KMS-11 (cell line): ENCODE data around the gene IGSF10.

Experiments
- H2AFZ ChIP-seq: fragments of 200-600 bp; sonication (generic); 2 replicates; pipeline ENCODE4 v1.6.1; 2016; ENCODE audit warnings: antibody characterized with exemption, mixed run types, low read depth
- H3K27ac ChIP-seq: fragments of 200-600 bp; sonication (generic); 2 replicates; pipeline ENCODE4 v1.6.1; 2016; ENCODE audit warnings: mild to moderate bottlenecking, mixed run types
- H3K27me3 ChIP-seq: fragments of 200-600 bp; sonication (generic); 2 replicates; pipeline ENCODE4 v1.6.1; 2017; ENCODE audit warnings: mild to moderate bottlenecking, low read depth, mixed run types, moderate library complexity; ENCODE audit not compliant: insufficient read depth
- H3K36me3 ChIP-seq: fragments of 200-600 bp; sonication (generic); 2 replicates; pipeline ENCODE4 v1.6.1; 2017; ENCODE audit warnings: mild to moderate bottlenecking, mixed run types; ENCODE audit not compliant: insufficient read depth
- H3K4me1 ChIP-seq: fragments of 200-600 bp; sonication (generic); 2 replicates; pipeline ENCODE4 v1.6.1; 2016; ENCODE audit warnings: mild to moderate bottlenecking, low read depth, mixed run types; ENCODE audit not compliant: poor library complexity, severe bottlenecking
- H3K4me2 ChIP-seq: fragments of 200-600 bp; sonication (generic); 2 replicates; pipeline ENCODE4 v1.7.0; 2016; ENCODE audit warnings: mild to moderate bottlenecking, mixed run types
- H3K4me3 ChIP-seq: fragments of 200-600 bp; sonication (generic); IDR thresholded peaks from 2 replicates; pipeline ENCODE4 v1.6.1; 2017; ENCODE audit warnings: low read depth, low read length, mixed read lengths; ENCODE audit not compliant: insufficient read depth
- H3K79me2 ChIP-seq: fragments of 200-600 bp; sonication (generic); 2 replicates; pipeline ENCODE4 v1.6.1; 2016; ENCODE audit warnings: low read depth, mixed run types; ENCODE audit not compliant: insufficient read depth
- H3K9ac ChIP-seq: fragments of 200-600 bp; sonication (generic); 2 replicates; pipeline ENCODE4 v1.6.1; 2016; ENCODE audit warnings: mild to moderate bottlenecking, mixed run types
- H4K20me1 ChIP-seq: fragments of 200-600 bp; sonication (generic); 2 replicates; pipeline ENCODE4 v1.6.1; 2016; ENCODE audit warnings: mild to moderate bottlenecking, mixed run types; ENCODE audit not compliant: insufficient read depth
- CTCF ChIP-seq: fragments of 200-600 bp; sonication (generic); conservative IDR thresholded peaks from 2 replicates; pipeline ENCODE4 v1.6.1; 2017; ENCODE audit warnings: low read depth, mild to moderate bottlenecking, antibody characterized with exemption, low read length, moderate library complexity, mixed read lengths

Gene IGSF10

DNA sequence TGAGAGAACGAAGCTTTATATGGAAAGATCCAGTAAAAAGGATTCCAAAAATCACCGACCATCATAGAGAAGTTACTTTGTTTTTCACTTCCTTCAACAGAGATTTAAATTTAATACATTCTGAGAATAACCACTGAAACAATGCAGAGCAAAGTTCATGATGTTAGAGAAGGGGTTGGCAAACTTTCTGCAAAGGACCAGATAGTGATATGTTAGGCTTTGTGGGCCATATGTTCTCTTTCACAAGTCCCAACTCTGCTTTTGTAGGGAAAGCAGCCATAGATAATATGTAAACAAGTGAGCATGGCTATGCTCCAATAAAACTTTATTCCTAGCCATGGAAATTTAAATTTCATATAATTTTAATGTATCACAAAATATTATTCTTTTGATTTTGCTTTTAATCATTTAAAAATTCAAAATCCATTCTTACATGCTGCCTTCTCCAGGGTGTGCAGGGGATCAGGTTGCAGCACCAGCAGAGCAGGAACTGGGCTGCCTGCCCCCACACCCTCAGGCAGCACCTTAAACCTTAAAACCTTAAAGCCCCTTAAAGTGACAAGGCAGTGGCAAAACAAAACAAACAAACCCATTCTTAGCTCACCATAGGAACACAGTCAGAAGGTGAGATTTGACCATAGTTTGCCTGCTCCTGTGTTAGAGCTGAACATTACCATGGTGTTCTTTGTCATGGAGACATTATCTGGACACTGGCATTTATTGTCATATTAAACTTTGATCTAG lies 16.9 kb upstream of the IGSF10 start:
- no peaks in the 10 kb centered on the region for H3K4me1 ChIP-seq
- H4K20me1 ChIP-seq: no peaks in the 10 kb centered on the region
- H3K9ac ChIP-seq: no peak overlapping the region
- no peak for TF ChIP-seq CTCF
- no peaks in the 10 kb centered on the region for H3K79me2 ChIP-seq
- no peaks in the 10 kb centered on the region for H3K36me3 ChIP-seq
- H3K4me3 ChIP-seq: no peak overlapping the region
- H3K4me2 ChIP-seq: no peak overlapping the region
- no peak overlapping the region for H3K27ac ChIP-seq
- no peak overlapping the region for H2AFZ ChIP-seq
- no peaks in the 10 kb centered on the region for H3K27me3 ChIP-seq

- H3K4me3 ChIP-seq: no peak overlapping the region
- H2AFZ ChIP-seq: no peak overlapping the region
- H3K4me2 ChIP-seq: no peak overlapping the region
- no peaks in the 10 kb centered on the region for H3K36me3 ChIP-seq
- H3K27me3 ChIP-seq: no peaks in the 10 kb centered on the region
- H3K4me1 ChIP-seq: no peaks in the 10 kb centered on the region
- no peak overlapping the region for H3K9ac ChIP-seq
- TF ChIP-seq CTCF: no peak
- H3K27ac ChIP-seq: no peak overlapping the region
- H4K20me1 ChIP-seq: no peaks in the 10 kb centered on the region
- H3K79me2 ChIP-seq: no peaks in the 10 kb centered on the region
Observed at GRCh38 chr3:151476344-151477018, 15.6 kb upstream of the IGSF10 start.

DNA sequence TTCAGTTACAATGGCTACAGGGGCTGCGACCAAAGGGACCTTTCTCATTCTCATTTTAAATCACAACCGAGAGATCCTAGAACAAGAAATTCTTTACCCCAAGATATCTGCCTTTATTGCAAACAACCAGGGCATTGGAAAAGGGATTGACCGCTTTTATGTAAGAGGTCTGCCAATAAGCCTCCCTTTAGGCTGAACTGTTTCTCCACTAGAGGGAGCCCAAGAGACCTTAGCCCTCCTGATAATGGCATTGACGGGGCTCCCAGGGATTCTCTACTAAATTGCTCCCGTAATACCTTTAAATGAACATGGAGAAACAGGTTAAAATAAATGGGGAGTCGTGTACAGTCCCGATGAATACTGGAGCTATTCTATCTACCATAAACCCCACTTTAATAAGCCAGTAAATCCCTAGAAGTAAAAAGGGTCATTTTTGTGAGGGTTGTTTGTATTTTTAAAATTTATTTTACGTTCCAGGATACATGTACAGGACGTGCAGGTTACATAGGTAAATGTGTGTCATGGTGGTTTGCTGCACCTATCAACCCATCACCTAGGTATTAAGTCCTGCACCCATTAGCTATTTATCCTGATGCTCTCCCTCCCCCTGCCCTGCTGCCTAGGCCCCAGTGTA lies 7.5 kb upstream of the IGSF10 start:
- no peaks in the 10 kb centered on the region for H3K36me3 ChIP-seq
- H3K4me1 ChIP-seq: no peaks in the 10 kb centered on the region
- H3K27me3 ChIP-seq: no peaks in the 10 kb centered on the region
- no peak overlapping the region for H3K27ac ChIP-seq
- H4K20me1 ChIP-seq: no peaks in the 10 kb centered on the region
- no peak overlapping the region for H3K9ac ChIP-seq
- H3K4me2 ChIP-seq: no peak overlapping the region
- peak; percentile 94 for TF ChIP-seq CTCF
- H3K4me3 ChIP-seq: no peak overlapping the region
- no peak overlapping the region for H2AFZ ChIP-seq
- no peaks in the 10 kb centered on the region for H3K79me2 ChIP-seq

DNA sequence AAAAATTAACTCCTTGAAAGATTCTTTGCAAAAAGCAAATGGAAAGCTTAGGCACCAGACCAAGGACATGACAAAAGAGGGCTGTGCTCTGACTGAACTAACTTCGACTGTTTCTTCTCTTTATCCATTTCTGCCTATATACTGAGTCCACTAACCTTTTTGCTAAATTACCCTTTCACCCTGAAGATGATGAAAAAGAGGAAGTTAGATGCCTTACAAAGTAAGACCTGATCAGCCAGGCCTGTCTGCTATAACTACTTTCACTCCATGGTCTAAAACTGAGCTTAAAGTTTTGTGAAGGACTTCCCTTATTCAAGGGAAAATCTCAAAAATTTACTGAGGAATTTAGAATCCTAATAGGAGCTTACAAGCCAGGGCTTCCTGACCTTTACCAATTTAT lies 6.2 kb upstream of the IGSF10 start:
- H3K4me3 ChIP-seq: no peak overlapping the region
- TF ChIP-seq CTCF: no peak

More for the DNA sequence above, 6.2 kb upstream of the IGSF10 start:
- H3K36me3 ChIP-seq: no peaks in the 10 kb centered on the region
- H4K20me1 ChIP-seq: no peaks in the 10 kb centered on the region
- H3K79me2 ChIP-seq: no peaks in the 10 kb centered on the region
- no peaks in the 10 kb centered on the region for H3K27me3 ChIP-seq
- no peak overlapping the region for H3K9ac ChIP-seq
- no peak overlapping the region for H2AFZ ChIP-seq
- no peak overlapping the region for H3K27ac ChIP-seq
- no peaks in the 10 kb centered on the region for H3K4me1 ChIP-seq
- no peak overlapping the region for H3K4me2 ChIP-seq
